ENCODE results near the gene EIF2AK2. TPM values are rescaled to one million over a fixed set of nuclear protein-coding genes. Genes with fewer than 3 reads are reported as not detected.

The EIF2AK2 gene
- total and polyA plus RNA-seq, 4 donors: 7.5 to 40.1 (median 19.9) TPM

DNA sequence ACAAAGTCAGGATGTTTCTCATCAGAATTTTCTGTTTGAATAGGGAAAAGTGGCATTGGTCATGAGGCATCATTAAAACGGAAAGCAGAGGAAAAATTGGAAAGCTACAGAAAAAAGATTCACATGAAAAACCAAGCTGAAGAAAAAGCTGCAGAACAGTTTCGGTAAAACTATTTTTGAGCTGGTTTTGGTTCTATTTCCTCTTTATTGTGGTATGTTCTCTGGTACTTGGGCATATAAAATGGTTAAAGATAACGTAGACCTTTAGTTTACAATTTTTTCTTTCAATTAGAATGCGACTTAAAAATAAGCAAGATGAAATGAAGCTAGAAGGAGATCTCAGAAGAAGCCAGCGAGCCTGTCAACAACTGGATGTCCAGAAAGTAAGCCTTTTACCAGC is 64.9 kb downstream of the EIF2AK2 start:
- Histone ChIP-seq H3K9ac (ENCODE audit: insufficient read depth in 1 of 2, low read length in 2 of 2) (no peak overlapping the region), H3K36me3 (ENCODE audit: control insufficient read depth in 4 of 4, insufficient read depth in 4 of 4, low read length in 4 of 4) (peaks cover 9 to 24% (median 21%) of the 10 kb centered on the region in 4 donors), H3K27ac (ENCODE audit: low read depth in 1 of 2, low read length in 1 of 2) (no peak overlapping the region), H3K9me3 (ENCODE audit: control insufficient read depth in 4 of 4, insufficient read depth in 3 of 4, low read length in 3 of 4) (no peaks in the 10 kb centered on the region), H3K27me3 (ENCODE audit: control insufficient read depth in 3 of 3, insufficient read depth in 3 of 3, low read length in 2 of 3) (no peaks in the 10 kb centered on the region), H3K4me3 (no peak overlapping the region), H3K4me1 (ENCODE audit: control insufficient read depth in 5 of 5, insufficient read depth in 5 of 5, low read length in 5 of 5) (no peaks in the 10 kb centered on the region)
- 81 to 83% methylated on average over 5 of the region's 5 CpGs for WGBS, 2 donors
- ATAC-seq (ENCODE audit: insufficient read depth, low FRiP score) (no peak), DNase-seq (no peak)
- TF ChIP-seq, protein P1, sequence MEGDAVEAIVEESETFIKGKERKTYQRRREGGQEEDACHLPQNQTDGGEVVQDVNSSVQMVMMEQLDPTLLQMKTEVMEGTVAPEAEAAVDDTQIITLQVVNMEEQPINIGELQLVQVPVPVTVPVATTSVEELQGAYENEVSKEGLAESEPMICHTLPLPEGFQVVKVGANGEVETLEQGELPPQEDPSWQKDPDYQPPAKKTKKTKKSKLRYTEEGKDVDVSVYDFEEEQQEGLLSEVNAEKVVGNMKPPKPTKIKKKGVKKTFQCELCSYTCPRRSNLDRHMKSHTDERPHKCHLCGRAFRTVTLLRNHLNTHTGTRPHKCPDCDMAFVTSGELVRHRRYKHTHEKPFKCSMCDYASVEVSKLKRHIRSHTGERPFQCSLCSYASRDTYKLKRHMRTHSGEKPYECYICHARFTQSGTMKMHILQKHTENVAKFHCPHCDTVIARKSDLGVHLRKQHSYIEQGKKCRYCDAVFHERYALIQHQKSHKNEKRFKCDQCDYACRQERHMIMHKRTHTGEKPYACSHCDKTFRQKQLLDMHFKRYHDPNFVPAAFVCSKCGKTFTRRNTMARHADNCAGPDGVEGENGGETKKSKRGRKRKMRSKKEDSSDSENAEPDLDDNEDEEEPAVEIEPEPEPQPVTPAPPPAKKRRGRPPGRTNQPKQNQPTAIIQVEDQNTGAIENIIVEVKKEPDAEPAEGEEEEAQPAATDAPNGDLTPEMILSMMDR (IDR thresholded peaks at IDR 0.05; ENCODE audit: control extremely low read depth, extremely low read depth): no peak

DNA sequence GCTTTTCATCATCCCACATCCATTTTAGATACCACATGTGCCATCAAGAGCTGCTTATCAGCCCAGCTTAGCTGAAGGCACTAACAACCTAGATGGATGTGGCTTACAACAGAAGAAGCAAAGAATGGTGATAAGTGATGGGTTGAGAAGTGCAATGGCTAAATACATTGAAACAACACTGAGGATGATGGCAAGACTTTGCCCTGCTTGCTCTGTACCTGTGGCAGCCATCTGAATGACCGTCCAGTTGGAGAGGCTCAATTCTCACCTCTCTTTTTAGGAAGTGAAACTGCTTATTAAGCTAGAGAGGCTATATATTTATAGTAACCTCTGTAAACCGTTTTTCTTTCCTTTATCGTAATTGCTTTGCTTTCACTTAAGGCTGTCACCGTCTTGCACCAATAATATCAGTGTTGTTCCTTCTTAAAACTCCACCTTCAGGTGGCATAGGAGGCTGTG is 66.7 kb downstream of the EIF2AK2 start:
- TF ChIP-seq, protein P1 (IDR thresholded peaks at IDR 0.05; ENCODE audit: control extremely low read depth, extremely low read depth): no peak
- no peaks in the 10 kb centered on the region for H3K9me3 ChIP-seq (ENCODE audit: control insufficient read depth in 4 of 4, insufficient read depth in 3 of 4, low read length in 3 of 4)
- H3K27ac ChIP-seq (ENCODE audit: low read depth in 1 of 2, low read length in 1 of 2): no peak overlapping the region
- no peak overlapping the region for H3K9ac ChIP-seq (ENCODE audit: insufficient read depth in 1 of 2, low read length in 2 of 2)
- DNase-seq (no peak), ATAC-seq (ENCODE audit: insufficient read depth, low FRiP score) (no peak)
- 75 to 80% methylated on average over 4 of the region's 4 CpGs for WGBS, 2 donors
- H3K4me3 ChIP-seq: no peak overlapping the region
- peaks cover 0 to 7% (median 0%) of the 10 kb centered on the region in 5 donors for H3K4me1 ChIP-seq (ENCODE audit: control insufficient read depth in 5 of 5, insufficient read depth in 5 of 5, low read length in 5 of 5)
- peaks cover 9 to 22% (median 18%) of the 10 kb centered on the region in 4 donors for H3K36me3 ChIP-seq (ENCODE audit: control insufficient read depth in 4 of 4, insufficient read depth in 4 of 4, low read length in 4 of 4)
- H3K27me3 ChIP-seq (ENCODE audit: control insufficient read depth in 3 of 3, insufficient read depth in 3 of 3, low read length in 2 of 3): no peaks in the 10 kb centered on the region

DNA sequence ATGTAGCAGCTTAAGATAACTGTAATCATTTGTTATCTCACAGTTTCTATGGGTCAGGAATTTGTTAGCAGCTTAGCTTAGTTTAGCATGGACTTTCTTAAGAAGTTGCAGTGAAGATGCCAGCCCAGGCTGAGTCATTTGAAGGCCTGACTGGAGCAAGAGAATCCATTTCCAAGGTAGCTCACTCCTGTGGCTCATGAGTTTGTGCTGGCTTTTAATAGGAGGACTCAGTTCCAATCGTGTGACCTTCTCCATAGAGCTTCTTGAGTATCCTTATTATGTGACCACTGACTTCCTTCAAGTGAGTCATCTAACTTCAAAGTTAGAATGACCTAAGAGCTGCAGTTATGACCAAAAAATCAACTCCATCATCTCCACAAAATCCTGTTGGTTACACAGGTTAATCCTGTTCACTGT is 71.0 kb downstream of the EIF2AK2 start:
- no peak overlapping the region for H3K9ac ChIP-seq (ENCODE audit: insufficient read depth in 1 of 2, low read length in 2 of 2)
- ATAC-seq (ENCODE audit: insufficient read depth, low FRiP score): no peak
- 62 to 71% methylated on average over 1 of the region's 1 CpG for WGBS, 2 donors
- H3K27me3 ChIP-seq (ENCODE audit: control insufficient read depth in 3 of 3, insufficient read depth in 3 of 3, low read length in 2 of 3): no peaks in the 10 kb centered on the region
- peaks cover 4 to 16% (median 8%) of the 10 kb centered on the region in 4 donors for H3K36me3 ChIP-seq (ENCODE audit: control insufficient read depth in 4 of 4, insufficient read depth in 4 of 4, low read length in 4 of 4)
- H3K27ac ChIP-seq (ENCODE audit: low read depth in 1 of 2, low read length in 1 of 2): no peak overlapping the region
- peaks cover 0 to 19% (median 6%) of the 10 kb centered on the region in 5 donors for H3K4me1 ChIP-seq (ENCODE audit: control insufficient read depth in 5 of 5, insufficient read depth in 5 of 5, low read length in 5 of 5)
- no peaks in the 10 kb centered on the region for H3K9me3 ChIP-seq (ENCODE audit: control insufficient read depth in 4 of 4, insufficient read depth in 3 of 4, low read length in 3 of 4)
- TF ChIP-seq, protein P1 (IDR thresholded peaks at IDR 0.05; ENCODE audit: control extremely low read depth, extremely low read depth): no peak
- H3K4me3 ChIP-seq: no peak overlapping the region
- no peak for DNase-seq

DNA sequence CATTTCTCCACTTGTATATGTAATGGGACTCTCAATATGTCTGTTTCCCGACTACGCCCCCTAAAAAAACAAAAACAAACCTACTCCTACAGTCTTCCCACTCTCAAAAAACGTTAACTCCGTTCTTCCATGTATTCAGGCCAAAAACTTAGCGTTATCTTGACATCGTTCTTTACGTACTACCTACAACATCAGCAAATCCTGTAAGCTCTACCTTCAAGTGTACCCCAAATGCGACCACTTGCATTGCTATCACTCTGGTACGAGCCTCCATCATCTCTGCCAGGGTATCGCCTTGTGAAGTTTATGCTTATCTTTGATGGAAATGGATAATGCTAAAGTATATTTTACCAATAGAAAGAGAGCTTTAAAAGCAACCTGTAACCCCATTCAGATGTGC is 72.0 kb downstream of the EIF2AK2 start:
- H3K27ac ChIP-seq (ENCODE audit: low read depth in 1 of 2, low read length in 1 of 2): peak overlapping the region; percentile 47 to 94

More for the DNA sequence above, 72.0 kb downstream of the EIF2AK2 start:
- Histone ChIP-seq H3K4me3 (peak overlapping the region; percentile 80), H3K27me3 (ENCODE audit: control insufficient read depth in 3 of 3, insufficient read depth in 3 of 3, low read length in 2 of 3) (no peaks in the 10 kb centered on the region), H3K36me3 (ENCODE audit: control insufficient read depth in 4 of 4, insufficient read depth in 4 of 4, low read length in 4 of 4) (peaks cover 0 to 12% (median 5%) of the 10 kb centered on the region in 4 donors), H3K9me3 (ENCODE audit: control insufficient read depth in 4 of 4, insufficient read depth in 3 of 4, low read length in 3 of 4) (no peaks in the 10 kb centered on the region), H3K4me1 (ENCODE audit: control insufficient read depth in 5 of 5, insufficient read depth in 5 of 5, low read length in 5 of 5) (peaks cover 0 to 19% (median 6%) of the 10 kb centered on the region in 5 donors), H3K9ac (ENCODE audit: insufficient read depth in 1 of 2, low read length in 2 of 2) (peak overlapping the region in 1 of 2 donors; percentile 94)
- ATAC-seq (ENCODE audit: insufficient read depth, low FRiP score) (no peak), DNase-seq (no peak)
- TF ChIP-seq, protein P1 (IDR thresholded peaks at IDR 0.05; ENCODE audit: control extremely low read depth, extremely low read depth): no peak
- 3 to 4% methylated on average over 10 of the region's 10 CpGs for WGBS, 2 donors

Data from lung (tissue), 12 donors.